Measurements from ENCODE around the gene ACTRT3.
"Not testable (repeated sequence)": the region's sequence is repeated elsewhere in the genome, so short reads cannot be mapped to it uniquely, and the experiment has no call there.

The ACTRT3 gene

DNA sequence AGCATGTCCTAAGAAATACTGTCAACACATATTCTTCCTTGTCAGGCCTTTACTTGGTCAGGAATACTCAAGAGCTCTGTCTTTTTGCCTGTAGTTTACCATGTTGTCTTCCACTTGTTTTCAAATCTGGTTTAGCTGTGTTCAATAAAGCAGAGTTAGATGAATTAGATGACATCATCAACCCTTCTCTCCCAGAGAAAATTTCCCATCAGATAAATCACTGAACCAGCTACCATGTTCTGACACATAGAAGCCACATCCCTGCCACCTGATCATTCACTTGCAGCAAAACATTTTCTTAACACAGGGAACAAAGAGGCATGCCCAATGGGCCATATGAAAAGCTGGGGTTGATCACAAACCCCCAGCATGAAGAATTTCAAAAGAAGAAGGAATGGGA lies 46.6 kb downstream of the ACTRT3 start:
- TF ChIP-seq, protein P1, sequence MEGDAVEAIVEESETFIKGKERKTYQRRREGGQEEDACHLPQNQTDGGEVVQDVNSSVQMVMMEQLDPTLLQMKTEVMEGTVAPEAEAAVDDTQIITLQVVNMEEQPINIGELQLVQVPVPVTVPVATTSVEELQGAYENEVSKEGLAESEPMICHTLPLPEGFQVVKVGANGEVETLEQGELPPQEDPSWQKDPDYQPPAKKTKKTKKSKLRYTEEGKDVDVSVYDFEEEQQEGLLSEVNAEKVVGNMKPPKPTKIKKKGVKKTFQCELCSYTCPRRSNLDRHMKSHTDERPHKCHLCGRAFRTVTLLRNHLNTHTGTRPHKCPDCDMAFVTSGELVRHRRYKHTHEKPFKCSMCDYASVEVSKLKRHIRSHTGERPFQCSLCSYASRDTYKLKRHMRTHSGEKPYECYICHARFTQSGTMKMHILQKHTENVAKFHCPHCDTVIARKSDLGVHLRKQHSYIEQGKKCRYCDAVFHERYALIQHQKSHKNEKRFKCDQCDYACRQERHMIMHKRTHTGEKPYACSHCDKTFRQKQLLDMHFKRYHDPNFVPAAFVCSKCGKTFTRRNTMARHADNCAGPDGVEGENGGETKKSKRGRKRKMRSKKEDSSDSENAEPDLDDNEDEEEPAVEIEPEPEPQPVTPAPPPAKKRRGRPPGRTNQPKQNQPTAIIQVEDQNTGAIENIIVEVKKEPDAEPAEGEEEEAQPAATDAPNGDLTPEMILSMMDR (IDR thresholded peaks at IDR 0.05; ENCODE audit: low read depth, low read length) = no peak
- in situ Hi-C loops (cut with HindIII; ENCODE audit: low sequenced_read_pairs) = no loop called here
- DNase-seq (ENCODE audit: low read depth, low spot score) = no peak
- no peak overlapping the region for H3K4me3 ChIP-seq (ENCODE audit: low read depth, low read length)

DNA sequence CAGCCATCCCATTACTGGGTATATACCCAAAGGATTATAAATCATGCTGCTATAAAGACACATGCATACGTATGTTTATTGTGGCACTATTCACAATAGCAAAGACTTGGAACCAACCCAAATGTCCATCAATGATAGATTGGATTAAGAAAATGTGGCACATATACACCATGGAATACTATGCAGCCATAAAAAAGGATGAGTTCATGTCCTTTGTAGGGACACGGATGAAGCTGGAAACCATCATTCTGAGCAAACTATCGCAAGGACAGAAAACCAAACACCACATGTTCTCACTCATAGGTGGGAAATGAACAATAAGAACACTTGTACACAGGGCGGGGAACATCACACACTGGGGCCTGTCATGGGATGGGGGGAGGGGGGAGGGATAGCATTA lies 50.9 kb downstream of the ACTRT3 start:
- in situ Hi-C loops (cut with HindIII; ENCODE audit: low sequenced_read_pairs); H3K4me3 ChIP-seq (ENCODE audit: low read depth, low read length); DNase-seq (ENCODE audit: low read depth, low spot score): not testable (repeated sequence)
